ENCODE results near the gene NUP160.
A peak's percentile ranks its signal among the peaks of the same experiment; 100 is the strongest.
"Not testable (repeated sequence)": the region's sequence is repeated elsewhere in the genome, so short reads cannot be mapped to it uniquely, and the experiment has no call there.

Gene NUP160

DNA sequence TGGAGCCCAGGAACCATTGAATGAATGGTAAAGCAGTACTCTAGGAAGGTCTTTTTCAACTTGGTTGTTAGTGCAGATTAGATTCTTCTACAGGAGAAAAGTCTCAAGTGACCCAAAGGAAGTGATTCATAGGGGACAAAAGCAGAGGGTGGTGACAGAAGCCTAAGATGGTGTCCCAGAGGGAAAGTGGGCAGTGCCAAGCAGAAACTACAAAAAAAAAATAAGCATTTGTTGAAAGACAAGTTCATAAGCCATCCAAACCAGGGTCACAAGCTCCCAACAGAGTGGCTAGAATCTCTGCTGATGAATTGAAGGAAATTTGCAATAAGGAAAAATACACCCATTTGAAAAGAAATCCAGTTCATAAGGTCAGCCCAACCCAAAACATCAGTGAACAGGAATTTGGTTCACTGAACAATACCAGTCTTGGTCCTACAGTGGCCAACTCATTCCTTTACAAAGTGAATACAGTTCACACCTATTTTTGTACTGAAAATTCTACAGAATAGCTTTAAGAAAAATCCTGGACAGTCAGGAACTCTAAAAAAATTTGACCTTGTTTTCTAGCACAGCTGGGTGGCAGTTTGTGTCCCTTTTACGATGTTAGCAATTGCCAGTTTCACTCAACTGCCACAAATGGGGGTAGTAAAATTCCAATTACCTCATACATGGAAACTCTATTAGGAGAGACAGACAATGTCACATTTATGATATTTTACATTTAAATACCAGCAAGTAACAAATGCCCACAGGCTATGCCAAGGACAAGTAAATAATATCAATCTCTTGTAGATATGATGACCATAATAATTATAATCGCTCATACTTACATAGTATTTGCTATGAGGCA is 21.6 kb upstream of the NUP160 start:
- Histone ChIP-seq H3K36me3 (replicated peaks; ENCODE audit: low read depth, low read length) (peaks cover 4% of the 10 kb centered on the region), H4K20me1 (ENCODE audit: insufficient read depth, low read length) (no peaks in the 10 kb centered on the region), H2AFZ (ENCODE audit: low read depth, low read length) (no peak overlapping the region), H3K27me3 (ENCODE audit: low read depth, low read length) (no peaks in the 10 kb centered on the region), H3K4me2 (ENCODE audit: low read length) (no peak overlapping the region), H3K9me3 (ENCODE audit: insufficient read depth, low read length) (peaks cover 2% of the 10 kb centered on the region; the same call in 1 of the 2 replicates), H3K27ac (ENCODE audit: low read length) (peak overlapping the region; percentile 3; the same call in 1 of the 2 replicates), H3K79me2 (ENCODE audit: low read length) (no peaks in the 10 kb centered on the region), H3K9ac (ENCODE audit: low read length) (no peak overlapping the region), H3K4me1 (ENCODE audit: low read length) (peaks cover 37% of the 10 kb centered on the region), H3K4me3 (ENCODE audit: low read length) (no peak overlapping the region)
- TF ChIP-seq, protein P1, sequence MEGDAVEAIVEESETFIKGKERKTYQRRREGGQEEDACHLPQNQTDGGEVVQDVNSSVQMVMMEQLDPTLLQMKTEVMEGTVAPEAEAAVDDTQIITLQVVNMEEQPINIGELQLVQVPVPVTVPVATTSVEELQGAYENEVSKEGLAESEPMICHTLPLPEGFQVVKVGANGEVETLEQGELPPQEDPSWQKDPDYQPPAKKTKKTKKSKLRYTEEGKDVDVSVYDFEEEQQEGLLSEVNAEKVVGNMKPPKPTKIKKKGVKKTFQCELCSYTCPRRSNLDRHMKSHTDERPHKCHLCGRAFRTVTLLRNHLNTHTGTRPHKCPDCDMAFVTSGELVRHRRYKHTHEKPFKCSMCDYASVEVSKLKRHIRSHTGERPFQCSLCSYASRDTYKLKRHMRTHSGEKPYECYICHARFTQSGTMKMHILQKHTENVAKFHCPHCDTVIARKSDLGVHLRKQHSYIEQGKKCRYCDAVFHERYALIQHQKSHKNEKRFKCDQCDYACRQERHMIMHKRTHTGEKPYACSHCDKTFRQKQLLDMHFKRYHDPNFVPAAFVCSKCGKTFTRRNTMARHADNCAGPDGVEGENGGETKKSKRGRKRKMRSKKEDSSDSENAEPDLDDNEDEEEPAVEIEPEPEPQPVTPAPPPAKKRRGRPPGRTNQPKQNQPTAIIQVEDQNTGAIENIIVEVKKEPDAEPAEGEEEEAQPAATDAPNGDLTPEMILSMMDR (IDR thresholded peaks at IDR 0.05; ENCODE audit: low read depth, low read length) = no peak
- no peak for TF ChIP-seq EZH2phosphoT487 (IDR thresholded peaks at IDR 0.05; ENCODE audit: low read depth)

DNA sequence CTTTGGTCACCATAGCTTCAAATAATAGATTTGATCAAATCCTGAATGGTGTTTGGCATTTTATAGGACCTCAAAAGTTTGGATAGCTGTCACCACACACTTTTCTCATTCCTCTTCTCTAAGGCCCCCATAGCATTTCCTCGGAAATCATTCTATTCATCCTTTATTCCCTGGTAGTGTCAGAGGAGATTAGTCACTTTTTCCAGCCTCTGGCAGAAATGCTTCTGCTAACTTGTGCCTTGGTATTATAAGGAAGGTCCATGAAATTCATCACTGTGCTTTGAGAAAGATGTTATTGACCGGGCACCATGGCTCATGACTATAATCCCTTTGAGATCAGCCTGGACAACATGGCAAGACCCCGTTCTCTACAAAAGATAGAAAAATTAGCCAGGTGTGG is 19.7 kb upstream of the NUP160 start:
- H3K4me2 ChIP-seq (ENCODE audit: low read length) = no peak overlapping the region
- no peaks in the 10 kb centered on the region for H3K79me2 ChIP-seq (ENCODE audit: low read length)
- no peaks in the 10 kb centered on the region for H4K20me1 ChIP-seq (ENCODE audit: insufficient read depth, low read length)
- H3K4me3 ChIP-seq (ENCODE audit: low read length) = no peak overlapping the region
- TF ChIP-seq EZH2phosphoT487 (IDR thresholded peaks at IDR 0.05; ENCODE audit: low read depth) = no peak
- TF ChIP-seq, protein P1 (IDR thresholded peaks at IDR 0.05; ENCODE audit: low read depth, low read length) = no peak
- H3K27ac ChIP-seq (ENCODE audit: low read length) = no peak overlapping the region
- H3K36me3 ChIP-seq (replicated peaks; ENCODE audit: low read depth, low read length) = no peaks in the 10 kb centered on the region
- H3K27me3 ChIP-seq (ENCODE audit: low read depth, low read length) = no peaks in the 10 kb centered on the region
- peaks cover 49% of the 10 kb centered on the region for H3K4me1 ChIP-seq (ENCODE audit: low read length)
- H2AFZ ChIP-seq (ENCODE audit: low read depth, low read length) = no peak overlapping the region
- H3K9ac ChIP-seq (ENCODE audit: low read length) = no peak overlapping the region
- no peaks in the 10 kb centered on the region for H3K9me3 ChIP-seq (ENCODE audit: insufficient read depth, low read length)

DNA sequence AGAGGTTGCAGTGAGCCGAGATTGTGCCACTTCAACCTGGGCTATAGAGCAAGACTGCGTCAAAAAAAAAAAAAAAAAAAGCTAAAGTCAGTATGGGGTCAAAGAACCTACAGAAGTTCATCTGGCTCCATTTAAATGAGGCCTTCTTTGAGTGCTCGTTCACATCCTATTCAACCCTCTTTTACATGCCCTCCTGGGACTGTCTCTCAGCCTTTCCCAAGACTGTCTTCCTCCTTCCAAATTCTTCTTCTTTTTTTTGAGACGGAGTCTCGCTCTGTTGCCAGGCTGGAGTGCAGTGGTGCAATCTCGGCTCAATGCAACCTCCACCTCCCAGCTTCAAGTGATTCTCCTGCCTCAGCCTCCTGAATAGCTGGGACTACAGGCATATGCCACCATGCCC is 18.7 kb upstream of the NUP160 start:
- not testable (repeated sequence) for H3K36me3 ChIP-seq (replicated peaks; ENCODE audit: low read depth, low read length); H3K9ac ChIP-seq (ENCODE audit: low read length); H3K27ac ChIP-seq (ENCODE audit: low read length); H3K9me3 ChIP-seq (ENCODE audit: insufficient read depth, low read length); H3K27me3 ChIP-seq (ENCODE audit: low read depth, low read length); H3K4me3 ChIP-seq (ENCODE audit: low read length); H4K20me1 ChIP-seq (ENCODE audit: insufficient read depth, low read length); H2AFZ ChIP-seq (ENCODE audit: low read depth, low read length); H3K4me2 ChIP-seq (ENCODE audit: low read length); H3K79me2 ChIP-seq (ENCODE audit: low read length)
- H3K4me1 ChIP-seq (ENCODE audit: low read length) = peaks cover 58% of the 10 kb centered on the region

DNA sequence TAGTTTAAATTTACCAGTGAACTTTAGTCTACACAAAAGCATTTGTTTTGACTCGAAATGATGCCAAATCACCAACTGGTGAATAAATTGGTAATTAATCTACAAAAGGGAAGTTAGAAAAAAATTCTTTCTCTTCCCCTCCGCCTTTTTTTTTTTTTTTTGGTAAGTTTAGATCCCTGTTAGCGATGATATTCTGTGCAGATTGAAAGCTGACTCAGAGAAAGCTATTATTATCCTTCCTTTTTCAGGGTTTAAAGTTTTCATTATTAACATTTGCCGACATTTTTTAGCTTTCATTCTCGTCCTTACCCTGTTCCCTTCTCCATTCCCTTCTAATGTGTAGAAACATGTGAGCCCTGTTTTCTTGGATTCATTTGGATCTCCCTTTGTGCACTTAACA is 16.8 kb upstream of the NUP160 start:
- peak overlapping the region; percentile 61 for H3K4me3 ChIP-seq (ENCODE audit: low read length)
- peak overlapping the region; percentile 19 for H2AFZ ChIP-seq (ENCODE audit: low read depth, low read length)
- peak overlapping the region; percentile 74 for H3K4me2 ChIP-seq (ENCODE audit: low read length)
- H3K9ac ChIP-seq (ENCODE audit: low read length) = peak overlapping the region; percentile 68
- TF ChIP-seq, protein P1 (IDR thresholded peaks at IDR 0.05; ENCODE audit: low read depth, low read length) = no peak
- TF ChIP-seq EZH2phosphoT487 (IDR thresholded peaks at IDR 0.05; ENCODE audit: low read depth) = no peak
- H3K36me3 ChIP-seq (replicated peaks; ENCODE audit: low read depth, low read length) = no peaks in the 10 kb centered on the region
- H4K20me1 ChIP-seq (ENCODE audit: insufficient read depth, low read length) = no peaks in the 10 kb centered on the region
- peaks cover 62% of the 10 kb centered on the region for H3K4me1 ChIP-seq (ENCODE audit: low read length)
- no peaks in the 10 kb centered on the region for H3K27me3 ChIP-seq (ENCODE audit: low read depth, low read length)
- H3K27ac ChIP-seq (ENCODE audit: low read length) = peak overlapping the region; percentile 94
- H3K79me2 ChIP-seq (ENCODE audit: low read length) = no peaks in the 10 kb centered on the region
- H3K9me3 ChIP-seq (ENCODE audit: insufficient read depth, low read length) = no peaks in the 10 kb centered on the region
